Stimulated activated CD8-positive, alpha-beta memory T cell treated with anti-CD3 and anti-CD28 coated beads, Interleukin-4, amount 100 ng/mL, for 4 hours (primary cell): ENCODE measurements around the gene TMEM45A.
"Not testable (repeated sequence)": the region's sequence is repeated elsewhere in the genome, so short reads cannot be mapped to it uniquely, and the experiment has no call there.

Experiments
- DNase-seq, 2 donors: peaks; one replicate each; pipeline ENCODE4 v3.0.0-alpha.2; 2020; ENCODE audit warnings: low read depth in 2 of 2, low spot score in 1 of 2

TMEM45A gene

GRCh38 chr3:100492059-100493006 lies at the start of gene TMEM45A:
TMEM45A (plus strand) TSS chr3:100492619; CDS start chr3:100555212, 62,593 bp downstream.
- peak; percentile 42 to 53 for DNase-seq

GRCh38 chr3:100443690-100444089 lies 48.7 kb upstream of the TMEM45A start:
- no peak for DNase-seq

DNA sequence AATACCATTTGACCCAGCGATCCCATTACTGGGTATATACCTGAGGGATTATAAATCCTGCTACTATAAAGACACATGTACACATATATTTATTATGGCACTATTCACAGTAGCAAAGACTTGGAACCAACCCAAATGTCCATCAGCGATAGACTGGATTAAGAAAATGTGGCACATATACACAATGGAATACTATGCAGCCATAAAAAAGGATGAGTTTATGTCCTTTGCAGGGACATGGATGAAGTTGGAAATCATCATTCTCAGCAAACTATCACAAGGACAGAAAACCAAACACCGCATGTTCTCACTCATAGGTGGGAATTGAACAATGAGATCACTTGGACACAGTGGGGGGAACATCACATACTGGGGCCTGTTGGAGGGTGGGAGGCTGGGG lies 45.4 kb upstream of the TMEM45A start:
- not testable (repeated sequence) for DNase-seq

GRCh38 chr3:100448079-100448478 lies 44.3 kb upstream of the TMEM45A start:
- DNase-seq, result no peak

GRCh38 chr3:100449214-100449613 lies 43.2 kb upstream of the TMEM45A start:
- DNase-seq, result no peak

GRCh38 chr3:100454677-100455076 lies 37.7 kb upstream of the TMEM45A start:
- no peak for DNase-seq

DNA sequence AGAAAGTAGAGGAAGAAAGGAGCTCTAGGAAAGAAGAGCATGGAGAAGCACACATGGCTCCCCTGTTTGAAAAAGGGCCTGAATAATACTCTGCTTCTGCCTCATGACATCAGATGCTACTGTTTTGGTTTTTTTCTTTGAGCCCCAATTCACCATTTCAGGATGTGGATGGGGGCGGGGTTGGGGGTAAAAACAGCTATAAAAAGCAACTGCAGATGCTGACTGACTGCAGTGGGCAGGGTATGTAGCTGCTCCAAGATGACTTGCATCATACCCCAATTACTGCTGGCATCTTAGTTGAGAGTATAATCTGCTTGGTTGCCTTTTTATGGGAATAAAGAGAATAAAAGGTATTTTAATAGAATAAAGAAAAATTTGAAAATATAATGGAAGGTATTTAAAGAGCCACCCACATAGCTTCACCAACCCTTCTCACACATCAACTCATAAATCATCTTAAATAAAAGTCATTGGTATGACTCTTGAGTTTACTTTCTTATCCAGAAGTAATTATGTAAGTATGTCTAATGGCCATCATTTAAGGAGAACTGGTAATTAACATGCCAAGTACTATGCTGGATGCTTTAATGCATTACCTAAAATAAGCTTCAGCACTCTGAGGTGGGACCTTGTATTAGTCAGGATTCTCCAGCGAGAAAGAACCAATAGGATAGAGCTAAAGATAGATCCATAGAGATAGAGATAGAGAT lies 36.4 kb upstream of the TMEM45A start:
- no peak for DNase-seq

GRCh38 chr3:100456745-100457144 lies 35.7 kb upstream of the TMEM45A start:
- DNase-seq, result no peak

DNA sequence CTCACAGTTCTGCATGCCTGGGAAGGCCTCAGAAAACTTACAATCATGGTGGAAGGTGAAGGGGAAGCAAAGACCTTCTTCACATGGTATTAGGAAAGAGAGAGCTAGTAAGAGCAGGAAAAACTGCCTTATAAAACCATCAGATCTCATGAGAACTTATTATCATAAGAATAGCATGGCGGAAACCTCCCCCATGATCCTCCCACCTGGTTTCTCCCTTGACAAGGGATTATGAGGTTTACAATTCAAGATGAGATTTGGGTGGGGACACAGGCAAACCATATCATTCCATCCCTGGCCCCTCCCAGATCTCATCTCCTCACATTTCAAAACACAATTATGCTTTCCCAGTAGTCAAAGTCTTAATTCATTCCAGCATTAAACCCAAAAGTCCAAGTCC lies 34.6 kb upstream of the TMEM45A start:
- DNase-seq, result no peak

- no peak for DNase-seq
These were observed 33.6 kb upstream of the TMEM45A start for GRCh38 chr3:100458814-100459213.

DNA sequence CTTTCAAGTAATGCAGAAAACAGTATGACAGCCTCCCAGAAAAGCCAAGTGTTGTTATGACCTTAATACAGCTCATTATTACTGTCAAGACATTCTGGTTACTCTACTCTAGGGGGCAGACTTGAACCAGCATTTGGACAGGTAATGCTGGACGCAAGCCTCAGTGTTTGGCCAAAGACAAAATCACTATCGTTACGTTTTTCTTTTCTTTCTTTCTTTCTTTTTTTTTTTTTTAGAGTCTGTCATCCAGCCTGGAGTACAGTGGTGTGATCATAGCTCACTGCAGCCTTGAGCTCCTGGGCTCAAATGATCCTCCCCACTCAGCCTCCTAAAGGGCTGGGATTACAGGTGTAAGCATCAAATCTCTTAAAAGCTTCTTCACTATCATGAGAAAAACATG lies 29.4 kb upstream of the TMEM45A start:
- no peak for DNase-seq

GRCh38 chr3:100463646-100464155 lies 28.7 kb upstream of the TMEM45A start:
- DNase-seq, result no peak

GRCh38 chr3:100465892-100466777 lies 26.3 kb upstream of the TMEM45A start:
- DNase-seq, result no peak

GRCh38 chr3:100467133-100467532 lies 25.3 kb upstream of the TMEM45A start:
- DNase-seq, result no peak

GRCh38 chr3:100468676-100469075 lies 23.7 kb upstream of the TMEM45A start:
- DNase-seq, result no peak

GRCh38 chr3:100470951-100471350 lies 21.5 kb upstream of the TMEM45A start:
- no peak for DNase-seq

DNA sequence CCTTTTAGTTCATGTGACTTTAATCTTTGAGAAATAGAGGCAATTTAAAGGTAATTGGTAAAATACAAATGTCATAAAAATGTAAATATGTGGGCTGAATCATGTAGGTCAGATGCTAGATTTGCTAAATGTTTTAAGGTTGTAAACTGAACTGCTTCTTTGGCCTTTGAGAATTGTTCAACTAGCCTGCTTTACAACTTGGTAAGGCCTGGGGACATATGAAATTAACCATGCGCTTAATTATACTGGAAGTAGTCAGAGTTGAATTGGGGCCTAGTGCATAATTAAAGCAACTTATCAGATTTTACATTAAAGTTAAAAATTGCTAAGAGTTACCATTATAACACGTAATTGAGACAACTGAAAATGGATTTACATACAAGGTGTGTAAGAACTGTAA lies 21.0 kb upstream of the TMEM45A start:
- DNase-seq, result no peak

GRCh38 chr3:100477851-100478360 lies 14.5 kb upstream of the TMEM45A start:
- DNase-seq, result not testable (repeated sequence)

GRCh38 chr3:100478521-100478920 lies 13.9 kb upstream of the TMEM45A start:
- not testable (repeated sequence) for DNase-seq

GRCh38 chr3:100480081-100480480 lies 12.3 kb upstream of the TMEM45A start:
- no peak for DNase-seq

- no peak for DNase-seq
These were observed 10.2 kb upstream of the TMEM45A start for GRCh38 chr3:100482176-100482575.
